ENCODE measurements around the gene CXCL16.

DNA sequence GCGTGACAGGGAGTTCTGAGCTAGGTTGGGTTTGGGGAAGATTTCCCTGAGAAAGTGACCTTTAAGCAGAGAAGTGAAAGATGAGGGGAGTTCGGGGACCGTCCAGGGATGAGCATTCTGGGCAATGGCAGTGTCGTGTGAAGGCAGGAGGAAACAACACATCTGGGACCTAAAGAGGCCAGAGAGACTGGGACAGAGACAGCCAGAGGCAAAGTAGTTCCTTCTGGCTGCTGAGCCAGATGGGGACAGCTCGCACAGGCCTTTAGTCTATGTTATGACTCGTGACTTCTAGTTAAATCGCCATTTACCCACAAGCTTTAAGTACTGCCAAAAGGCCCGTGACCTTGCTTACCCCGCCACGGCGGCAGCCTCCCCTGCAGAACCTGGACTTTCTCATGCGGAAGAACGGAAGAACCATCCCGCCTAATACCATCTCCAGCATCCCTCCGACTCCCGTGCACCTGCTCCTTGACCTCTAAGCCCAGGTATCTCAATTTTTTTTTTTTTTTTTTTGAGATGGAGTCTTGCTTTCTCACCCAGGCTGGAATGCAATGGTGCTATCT lies 17.0 kb downstream of the CXCL16 start:
- TF ChIP-seq YBX1 (IDR thresholded peaks at IDR 0.05) (no peak), SREBF2 (IDR thresholded peaks at IDR 0.05; ENCODE audit: low read length) (no peak), WRNIP1 (IDR thresholded peaks at IDR 0.05; ENCODE audit: borderline replicate concordance, low read depth, low read length) (no peak), NRF1 (conservative IDR thresholded peaks at IDR 0.05; ENCODE audit: low read depth, low read length) (no peak), POLR2A (IDR thresholded peaks at IDR 0.05; ENCODE audit: low read depth, low read length) (no peak), SUPT20H (IDR thresholded peaks at IDR 0.05; ENCODE audit: borderline replicate concordance, control insufficient read depth, low read depth, low read length) (no peak), RBBP5 (conservative IDR thresholded peaks at IDR 0.05) (no peak), POLR2AphosphoS2 (IDR thresholded peaks at IDR 0.05; ENCODE audit: low read depth, low read length) (no peak)
- TF ChIP-seq, protein P1, sequence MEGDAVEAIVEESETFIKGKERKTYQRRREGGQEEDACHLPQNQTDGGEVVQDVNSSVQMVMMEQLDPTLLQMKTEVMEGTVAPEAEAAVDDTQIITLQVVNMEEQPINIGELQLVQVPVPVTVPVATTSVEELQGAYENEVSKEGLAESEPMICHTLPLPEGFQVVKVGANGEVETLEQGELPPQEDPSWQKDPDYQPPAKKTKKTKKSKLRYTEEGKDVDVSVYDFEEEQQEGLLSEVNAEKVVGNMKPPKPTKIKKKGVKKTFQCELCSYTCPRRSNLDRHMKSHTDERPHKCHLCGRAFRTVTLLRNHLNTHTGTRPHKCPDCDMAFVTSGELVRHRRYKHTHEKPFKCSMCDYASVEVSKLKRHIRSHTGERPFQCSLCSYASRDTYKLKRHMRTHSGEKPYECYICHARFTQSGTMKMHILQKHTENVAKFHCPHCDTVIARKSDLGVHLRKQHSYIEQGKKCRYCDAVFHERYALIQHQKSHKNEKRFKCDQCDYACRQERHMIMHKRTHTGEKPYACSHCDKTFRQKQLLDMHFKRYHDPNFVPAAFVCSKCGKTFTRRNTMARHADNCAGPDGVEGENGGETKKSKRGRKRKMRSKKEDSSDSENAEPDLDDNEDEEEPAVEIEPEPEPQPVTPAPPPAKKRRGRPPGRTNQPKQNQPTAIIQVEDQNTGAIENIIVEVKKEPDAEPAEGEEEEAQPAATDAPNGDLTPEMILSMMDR (IDR thresholded peaks at IDR 0.05 in 2 of 3, conservative IDR thresholded peaks at IDR 0.05 in 1 of 3; ENCODE audit: control insufficient read depth in 2 of 3, extremely low read depth in 1 of 3, insufficient read depth in 1 of 3, low read depth in 3 of 3, low read length in 3 of 3), result no peak
- TF ChIP-seq, protein P2, sequence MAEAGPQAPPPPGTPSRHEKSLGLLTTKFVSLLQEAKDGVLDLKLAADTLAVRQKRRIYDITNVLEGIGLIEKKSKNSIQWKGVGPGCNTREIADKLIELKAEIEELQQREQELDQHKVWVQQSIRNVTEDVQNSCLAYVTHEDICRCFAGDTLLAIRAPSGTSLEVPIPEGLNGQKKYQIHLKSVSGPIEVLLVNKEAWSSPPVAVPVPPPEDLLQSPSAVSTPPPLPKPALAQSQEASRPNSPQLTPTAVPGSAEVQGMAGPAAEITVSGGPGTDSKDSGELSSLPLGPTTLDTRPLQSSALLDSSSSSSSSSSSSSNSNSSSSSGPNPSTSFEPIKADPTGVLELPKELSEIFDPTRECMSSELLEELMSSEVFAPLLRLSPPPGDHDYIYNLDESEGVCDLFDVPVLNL (IDR thresholded peaks at IDR 0.05; ENCODE audit: low read depth, low read length), result no peak
- TF ChIP-seq, protein P3, sequence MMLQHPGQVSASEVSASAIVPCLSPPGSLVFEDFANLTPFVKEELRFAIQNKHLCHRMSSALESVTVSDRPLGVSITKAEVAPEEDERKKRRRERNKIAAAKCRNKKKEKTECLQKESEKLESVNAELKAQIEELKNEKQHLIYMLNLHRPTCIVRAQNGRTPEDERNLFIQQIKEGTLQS (IDR thresholded peaks at IDR 0.05; ENCODE audit: borderline replicate concordance, extremely low read depth, low read depth, low read length), result no peak
- TF ChIP-seq, protein P4, sequence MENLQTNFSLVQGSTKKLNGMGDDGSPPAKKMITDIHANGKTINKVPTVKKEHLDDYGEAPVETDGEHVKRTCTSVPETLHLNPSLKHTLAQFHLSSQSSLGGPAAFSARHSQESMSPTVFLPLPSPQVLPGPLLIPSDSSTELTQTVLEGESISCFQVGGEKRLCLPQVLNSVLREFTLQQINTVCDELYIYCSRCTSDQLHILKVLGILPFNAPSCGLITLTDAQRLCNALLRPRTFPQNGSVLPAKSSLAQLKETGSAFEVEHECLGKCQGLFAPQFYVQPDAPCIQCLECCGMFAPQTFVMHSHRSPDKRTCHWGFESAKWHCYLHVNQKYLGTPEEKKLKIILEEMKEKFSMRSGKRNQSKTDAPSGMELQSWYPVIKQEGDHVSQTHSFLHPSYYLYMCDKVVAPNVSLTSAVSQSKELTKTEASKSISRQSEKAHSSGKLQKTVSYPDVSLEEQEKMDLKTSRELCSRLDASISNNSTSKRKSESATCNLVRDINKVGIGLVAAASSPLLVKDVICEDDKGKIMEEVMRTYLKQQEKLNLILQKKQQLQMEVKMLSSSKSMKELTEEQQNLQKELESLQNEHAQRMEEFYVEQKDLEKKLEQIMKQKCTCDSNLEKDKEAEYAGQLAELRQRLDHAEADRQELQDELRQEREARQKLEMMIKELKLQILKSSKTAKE (IDR thresholded peaks at IDR 0.05; ENCODE audit: low read depth, poor library complexity, severe bottlenecking), result no peak

Data from GM12878 (cell line).